T-helper 1 cell treated with Interleukin-12 subunit alpha and Interleukin-12 subunit beta and Interleukin-4 antibody, amounts not matched to agents 30 μg/mL and 1 μg/mL, for 36 hours (primary cell): ENCODE data around the gene ZNF48.

Experiments used
- H3K27ac Mint-ChIP-seq: one replicate; pipeline ENCODE4 v1.8.0; 2021; ENCODE audit warnings: mild to moderate bottlenecking, mixed read lengths
- H3K27me3 Mint-ChIP-seq: one replicate; pipeline ENCODE4 v1.8.0; 2021; ENCODE audit warnings: low read depth, mixed read lengths
- H3K36me3 Mint-ChIP-seq: one replicate; pipeline ENCODE4 v1.8.0; 2021; ENCODE audit warnings: low read depth, mixed read lengths
- H3K4me1 Mint-ChIP-seq: one replicate; pipeline ENCODE4 v1.8.0; 2021; ENCODE audit warnings: low read depth, mixed read lengths
- H3K4me3 Mint-ChIP-seq: one replicate; pipeline ENCODE4 v1.8.0; 2021; ENCODE audit warnings: mild to moderate bottlenecking, moderate library complexity, mixed read lengths
- H3K9me3 Mint-ChIP-seq: one replicate; pipeline ENCODE4 v1.8.0; 2021; ENCODE audit warnings: mixed read lengths

Gene ZNF48

DNA sequence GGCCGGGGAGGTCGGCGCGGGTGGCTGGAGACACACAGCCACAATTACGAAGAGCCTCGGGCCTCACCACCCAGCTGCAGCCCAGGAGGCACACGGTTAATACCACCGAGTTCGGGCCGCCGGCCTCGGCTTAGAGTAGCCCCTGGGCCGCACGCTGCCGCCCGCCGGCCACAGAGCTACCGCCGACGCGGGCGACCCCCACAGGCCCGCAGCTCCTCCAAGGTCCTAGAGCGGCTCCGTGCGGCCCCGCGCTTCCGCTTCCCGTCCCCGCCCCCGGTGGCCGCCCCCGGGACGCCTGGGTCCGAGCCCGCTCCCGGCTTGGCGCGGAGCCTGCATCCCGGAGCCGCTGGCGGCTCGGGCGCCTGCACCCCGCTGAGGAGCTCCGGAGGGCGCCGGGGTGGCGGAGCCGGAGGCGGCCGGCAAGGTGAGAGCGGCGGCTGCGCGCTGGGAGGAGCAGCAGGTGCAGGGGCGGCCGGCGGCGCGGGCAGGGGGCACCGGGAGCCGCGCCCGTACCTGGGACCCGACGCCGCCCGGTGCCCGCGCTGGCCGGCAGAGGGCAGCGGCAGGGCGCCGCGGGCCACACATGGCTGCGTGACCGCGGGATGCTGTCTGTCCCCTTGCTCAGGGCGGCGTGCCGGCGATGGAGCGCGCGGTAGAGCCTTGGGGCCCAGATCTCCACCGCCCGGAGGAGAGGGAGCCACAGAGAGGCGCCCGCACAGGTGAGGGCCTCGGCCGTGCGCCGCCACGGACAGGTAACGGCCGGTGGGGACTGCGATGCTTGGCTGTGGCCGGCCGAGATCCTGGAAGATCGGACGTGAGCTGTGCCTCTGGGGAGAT, at the start of gene ZNF48:
Gene ZNF48, plus strand, starts transcription at position 266 of the 837 bp plus-strand sequence. Its CDS starts 375 bp downstream, at position 641.
- Mint-ChIP-seq H3K27ac (peak within 1 kb of the TSS; percentile 74), H3K4me3 (peak within 1 kb of the TSS; percentile 90), H3K27me3 (no peaks in the 10 kb centered on the region), H3K4me1 (peaks cover 28% of the 10 kb centered on the region), H3K9me3 (no peaks in the 10 kb centered on the region), H3K36me3 (peaks cover 14% of the 10 kb centered on the region)

DNA sequence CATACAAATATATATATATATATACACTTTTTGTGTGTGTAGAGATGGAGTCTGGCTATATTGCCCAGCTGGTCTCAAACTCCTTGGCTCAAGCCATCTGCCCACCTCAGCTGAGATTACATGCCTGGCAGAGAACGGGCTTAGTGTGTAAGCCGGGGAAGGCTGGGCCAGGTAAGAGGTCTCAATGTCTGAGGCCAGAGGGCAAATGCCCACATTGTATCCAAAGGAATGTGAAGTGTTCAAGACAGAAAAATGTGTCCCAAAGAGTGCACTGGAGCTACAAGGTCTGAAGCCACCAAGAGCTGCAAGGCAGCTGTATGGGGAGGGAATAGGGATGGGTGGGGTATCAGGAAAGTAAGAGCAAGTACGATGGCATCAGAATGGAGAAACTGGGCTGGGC, 48.9 kb upstream of the ZNF48 start:
- Mint-ChIP-seq H3K4me3 (no peak overlapping the region), H3K36me3 (peaks cover 8% of the 10 kb centered on the region), H3K27me3 (no peaks in the 10 kb centered on the region), H3K4me1 (peaks cover 5% of the 10 kb centered on the region), H3K27ac (no peak overlapping the region), H3K9me3 (no peaks in the 10 kb centered on the region)

DNA sequence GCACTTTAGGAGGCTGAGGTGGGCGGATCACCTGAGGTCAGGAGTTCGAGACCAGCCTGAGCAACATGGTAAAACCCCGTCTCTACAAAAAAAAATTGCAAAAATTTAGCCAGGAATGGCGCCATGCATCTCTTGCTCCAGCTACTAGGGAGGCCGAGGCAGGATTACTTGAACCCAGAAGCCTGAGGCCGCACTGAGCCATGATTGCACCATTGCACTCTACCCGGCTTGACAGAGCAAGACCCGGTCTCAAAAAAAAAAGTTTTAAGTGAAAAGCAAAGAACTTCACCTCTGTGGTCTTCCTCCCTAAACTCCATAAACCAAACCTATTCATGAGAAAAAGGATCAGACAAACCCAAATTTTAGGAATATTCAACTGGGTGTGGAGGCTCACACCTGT, 47.1 kb upstream of the ZNF48 start:
- no peaks in the 10 kb centered on the region for H3K9me3 Mint-ChIP-seq
- H3K27me3 Mint-ChIP-seq = no peaks in the 10 kb centered on the region
- H3K4me3 Mint-ChIP-seq = no peak overlapping the region
- H3K36me3 Mint-ChIP-seq = peaks cover 22% of the 10 kb centered on the region
- peaks cover 6% of the 10 kb centered on the region for H3K4me1 Mint-ChIP-seq
- H3K27ac Mint-ChIP-seq = no peak overlapping the region

DNA sequence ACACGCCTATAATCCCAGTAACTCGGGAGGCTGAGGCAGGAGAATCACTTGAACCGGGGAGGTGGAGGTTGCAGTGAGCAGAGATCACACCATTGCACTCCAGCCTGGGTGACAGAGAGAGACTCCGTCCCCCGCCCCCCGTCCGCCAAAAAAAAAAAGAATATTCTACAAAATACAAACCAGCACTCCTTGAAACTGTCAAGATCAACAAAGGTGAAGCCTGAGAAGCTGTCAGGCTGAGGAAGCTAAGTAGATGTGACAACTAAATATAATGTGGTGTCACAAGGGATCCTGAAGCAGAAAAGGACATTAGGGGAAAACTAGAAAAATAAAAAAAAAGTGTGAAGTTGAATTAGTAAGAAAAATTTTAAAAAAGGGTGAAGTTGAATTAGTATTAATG, 46.3 kb upstream of the ZNF48 start:
- Mint-ChIP-seq H3K27ac (no peak overlapping the region), H3K36me3 (peaks cover 25% of the 10 kb centered on the region), H3K9me3 (no peaks in the 10 kb centered on the region), H3K27me3 (no peaks in the 10 kb centered on the region), H3K4me1 (peaks cover 10% of the 10 kb centered on the region), H3K4me3 (no peak overlapping the region)

DNA sequence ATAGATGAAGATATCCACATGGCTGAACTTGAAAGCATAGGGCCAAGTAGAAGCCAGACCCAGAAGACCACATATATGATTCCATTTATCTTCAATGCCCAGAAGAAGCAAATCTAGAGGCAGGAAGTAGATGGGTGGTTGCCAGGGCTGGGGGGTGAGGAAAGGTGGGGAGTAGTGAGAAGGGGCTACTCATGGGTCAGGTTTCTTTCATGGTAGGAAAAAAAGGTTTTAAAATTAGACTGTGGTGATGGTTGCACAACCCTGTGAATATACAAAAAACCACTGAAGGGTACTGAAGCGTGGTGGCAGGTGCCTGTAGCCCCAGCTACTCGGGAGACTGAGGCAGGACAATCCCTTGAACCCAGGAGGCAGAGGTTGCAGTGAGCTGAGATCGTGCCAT, 45.5 kb upstream of the ZNF48 start:
- Mint-ChIP-seq H3K27ac (peak overlapping the region; percentile 49), H3K9me3 (no peaks in the 10 kb centered on the region), H3K27me3 (no peaks in the 10 kb centered on the region), H3K4me1 (peaks cover 15% of the 10 kb centered on the region), H3K4me3 (no peak overlapping the region), H3K36me3 (peaks cover 28% of the 10 kb centered on the region)

DNA sequence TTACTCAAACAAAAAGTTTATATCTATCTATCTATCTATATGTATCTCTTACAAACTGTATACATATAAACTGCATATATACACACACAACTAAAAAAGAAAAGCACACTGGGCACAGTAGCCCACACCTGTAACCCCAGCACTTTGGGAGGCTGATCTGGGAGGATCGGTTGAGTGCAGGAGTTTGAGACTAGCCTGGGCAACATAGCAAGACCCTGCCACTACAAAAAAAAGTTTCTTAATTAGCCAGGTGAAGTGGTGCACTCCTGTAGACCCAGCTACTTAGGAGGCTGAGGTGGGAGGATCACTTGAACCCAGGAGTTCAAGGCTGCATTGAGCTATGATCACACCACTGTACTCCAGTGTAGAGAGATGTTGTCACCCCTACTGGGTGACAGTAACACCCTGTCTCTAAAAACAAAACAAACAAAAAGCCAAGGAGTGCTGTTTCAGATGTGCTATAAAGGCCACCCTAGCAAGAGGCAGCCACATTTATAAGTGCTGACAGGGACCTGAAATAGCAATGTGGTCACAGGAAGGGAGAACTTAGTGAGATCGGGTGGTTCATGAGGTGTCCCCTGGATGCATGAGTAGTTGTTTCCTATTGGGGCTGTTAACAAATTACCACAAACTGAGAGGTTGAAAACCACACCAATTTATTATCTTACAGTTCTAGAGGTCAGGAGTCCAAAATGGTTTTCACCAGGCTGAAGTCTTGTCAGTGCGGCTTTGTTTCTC, 44.9 kb upstream of the ZNF48 start:
- peaks cover 18% of the 10 kb centered on the region for H3K4me1 Mint-ChIP-seq
- peaks cover 33% of the 10 kb centered on the region for H3K36me3 Mint-ChIP-seq
- no peaks in the 10 kb centered on the region for H3K27me3 Mint-ChIP-seq
- no peak overlapping the region for H3K4me3 Mint-ChIP-seq
- peak overlapping the region; percentile 57 for H3K27ac Mint-ChIP-seq
- no peaks in the 10 kb centered on the region for H3K9me3 Mint-ChIP-seq

DNA sequence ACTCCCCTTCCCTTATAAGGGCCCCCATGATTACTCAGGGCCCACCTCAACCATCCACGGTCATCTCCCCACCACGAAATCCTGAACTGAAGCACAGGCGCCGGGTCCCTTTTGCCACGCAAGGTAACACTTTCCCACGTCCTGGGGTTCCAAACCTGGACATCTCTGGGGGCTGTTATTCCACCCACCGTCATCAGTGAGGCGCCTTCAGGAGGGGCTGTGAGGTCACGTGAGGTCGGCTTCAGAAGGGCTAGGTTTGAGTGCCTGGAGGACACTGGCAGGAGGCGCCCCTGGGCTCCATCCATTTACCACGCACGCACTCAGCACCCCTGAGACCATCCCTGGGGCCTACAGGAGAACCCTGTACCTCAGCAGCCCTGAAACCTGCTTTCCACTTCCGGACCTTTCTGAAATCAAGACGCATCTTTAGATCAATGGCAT, 44.2 kb upstream of the ZNF48 start:
- peaks cover 21% of the 10 kb centered on the region for H3K4me1 Mint-ChIP-seq
- no peaks in the 10 kb centered on the region for H3K9me3 Mint-ChIP-seq
- H3K36me3 Mint-ChIP-seq = peaks cover 33% of the 10 kb centered on the region
- no peak overlapping the region for H3K4me3 Mint-ChIP-seq
- no peak overlapping the region for H3K27ac Mint-ChIP-seq
- H3K27me3 Mint-ChIP-seq = no peaks in the 10 kb centered on the region

DNA sequence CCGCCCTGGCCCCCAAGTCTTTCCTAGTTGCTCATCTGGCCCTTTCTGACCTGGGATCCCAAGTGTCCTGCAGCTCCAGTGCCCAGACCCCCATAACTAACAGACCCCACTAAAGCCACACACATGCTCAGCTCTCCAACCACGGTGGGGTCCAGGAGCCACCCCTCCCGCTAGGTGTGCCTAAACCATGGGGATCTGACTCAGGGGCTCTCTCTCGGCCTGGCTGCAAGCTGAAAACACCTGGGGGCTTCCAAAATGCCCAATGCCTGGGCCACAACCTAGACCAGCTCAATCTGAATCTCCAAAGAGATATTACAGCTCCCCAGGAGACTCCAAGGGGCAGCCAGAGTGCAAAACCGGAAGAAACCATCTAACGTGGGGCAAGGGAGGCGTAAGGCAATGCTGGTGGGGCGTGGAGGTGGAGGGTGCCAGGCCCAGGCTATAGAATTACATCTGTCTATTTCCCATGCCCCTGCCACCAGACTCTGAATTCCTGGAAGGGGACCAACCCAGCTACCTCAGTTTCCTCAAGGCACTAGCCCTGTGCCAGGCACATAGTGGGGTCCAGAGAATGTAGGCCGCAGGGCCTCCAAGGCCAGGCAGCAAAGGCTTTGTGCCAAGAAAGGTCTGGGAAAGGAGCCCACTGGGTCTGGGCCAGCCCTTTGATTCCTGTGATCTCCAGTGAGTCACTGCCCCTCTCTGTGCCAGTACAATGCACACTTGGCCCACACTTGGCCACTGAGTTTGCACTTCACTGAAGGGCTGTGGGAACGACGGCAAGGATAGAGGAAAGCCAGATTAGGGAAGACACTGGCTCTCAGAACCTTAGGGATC, 43.4 kb upstream of the ZNF48 start:
- Mint-ChIP-seq H3K36me3 (peaks cover 38% of the 10 kb centered on the region), H3K27me3 (no peaks in the 10 kb centered on the region), H3K27ac (no peak overlapping the region), H3K9me3 (no peaks in the 10 kb centered on the region), H3K4me1 (peaks cover 24% of the 10 kb centered on the region), H3K4me3 (no peak overlapping the region)

DNA sequence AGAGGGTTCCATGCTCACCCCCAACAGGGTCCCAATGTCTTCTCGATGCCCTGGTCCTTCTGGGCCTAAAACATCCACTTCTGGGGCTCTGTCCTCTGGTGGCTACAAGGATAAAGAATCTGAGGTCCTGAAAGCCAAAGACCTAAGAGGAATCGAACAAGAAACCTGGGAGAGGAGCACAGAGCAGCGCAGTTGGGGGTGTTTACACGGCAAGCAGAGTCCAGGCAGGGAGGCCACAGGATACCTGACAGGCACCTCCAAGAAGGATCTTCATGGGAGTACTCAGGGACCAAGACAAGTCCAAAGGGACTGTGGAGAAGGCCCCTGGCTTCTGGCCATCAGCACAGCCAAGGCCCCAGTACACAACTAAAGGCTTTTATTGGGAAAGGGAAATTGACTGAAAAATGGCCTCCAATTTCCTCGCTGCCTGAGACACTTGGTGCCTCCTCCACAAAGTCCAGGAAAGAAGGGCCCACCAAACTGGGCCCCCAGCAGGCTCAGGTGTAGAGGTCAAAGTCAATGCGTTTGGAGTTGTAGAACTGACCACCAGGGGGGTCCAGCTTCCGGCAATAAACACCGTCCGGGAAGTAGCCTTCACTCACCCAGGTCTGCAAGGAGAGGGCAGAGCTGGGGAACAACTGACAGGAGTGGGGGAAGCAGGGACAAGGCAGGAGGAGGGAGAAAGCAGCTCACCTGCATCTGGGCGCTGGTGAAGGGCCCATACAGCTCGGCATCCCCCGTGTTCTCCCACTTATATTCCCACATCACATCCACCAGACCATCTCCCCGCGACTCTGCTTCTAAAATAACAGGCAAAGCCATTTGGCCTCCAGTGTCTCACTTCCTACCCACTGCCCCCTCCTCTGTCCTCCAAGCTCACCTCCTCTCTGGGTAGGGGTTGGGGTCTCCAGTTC, 42.5 kb upstream of the ZNF48 start:
- no peaks in the 10 kb centered on the region for H3K27me3 Mint-ChIP-seq
- no peaks in the 10 kb centered on the region for H3K9me3 Mint-ChIP-seq
- H3K36me3 Mint-ChIP-seq = peaks cover 44% of the 10 kb centered on the region
- H3K4me1 Mint-ChIP-seq = peaks cover 27% of the 10 kb centered on the region
- peak overlapping the region; percentile 28 for H3K4me3 Mint-ChIP-seq
- no peak overlapping the region for H3K27ac Mint-ChIP-seq

DNA sequence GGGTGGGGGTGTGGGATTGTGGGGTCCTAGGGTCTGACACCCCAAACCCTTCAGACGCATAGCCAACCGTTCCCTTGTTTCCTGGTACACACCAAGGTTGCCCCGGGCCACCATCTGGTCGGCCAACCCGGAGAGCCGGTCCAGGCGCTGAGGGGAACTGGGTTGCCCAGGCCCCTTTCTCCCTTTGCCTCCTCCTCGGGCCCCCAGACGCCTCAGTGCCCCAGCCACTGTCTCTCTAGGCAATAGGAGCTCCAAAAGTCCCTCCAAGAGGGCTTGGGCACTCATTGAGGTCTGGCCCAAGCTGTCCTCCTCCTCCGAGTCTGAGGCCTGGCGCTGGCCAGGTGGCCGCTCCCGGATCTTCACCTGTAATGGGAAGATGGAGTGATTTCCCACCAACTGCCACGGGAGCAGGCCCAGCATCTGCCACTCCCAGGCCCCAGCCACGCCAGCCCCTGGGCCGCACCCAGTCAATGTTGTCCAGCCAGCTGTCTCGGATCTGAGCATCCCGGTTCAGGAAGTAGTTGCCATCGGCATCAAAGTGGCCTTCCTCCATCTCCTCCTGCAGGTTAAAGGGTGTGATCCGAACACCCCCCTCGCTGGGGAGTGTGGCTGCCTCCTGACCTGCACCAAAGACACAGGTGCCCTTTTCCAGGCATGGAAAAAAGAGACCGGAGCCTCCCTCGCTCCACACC, 41.6 kb upstream of the ZNF48 start:
- H3K4me1 Mint-ChIP-seq = peaks cover 27% of the 10 kb centered on the region
- H3K4me3 Mint-ChIP-seq = peak overlapping the region; percentile 95
- H3K27ac Mint-ChIP-seq = no peak overlapping the region

DNA sequence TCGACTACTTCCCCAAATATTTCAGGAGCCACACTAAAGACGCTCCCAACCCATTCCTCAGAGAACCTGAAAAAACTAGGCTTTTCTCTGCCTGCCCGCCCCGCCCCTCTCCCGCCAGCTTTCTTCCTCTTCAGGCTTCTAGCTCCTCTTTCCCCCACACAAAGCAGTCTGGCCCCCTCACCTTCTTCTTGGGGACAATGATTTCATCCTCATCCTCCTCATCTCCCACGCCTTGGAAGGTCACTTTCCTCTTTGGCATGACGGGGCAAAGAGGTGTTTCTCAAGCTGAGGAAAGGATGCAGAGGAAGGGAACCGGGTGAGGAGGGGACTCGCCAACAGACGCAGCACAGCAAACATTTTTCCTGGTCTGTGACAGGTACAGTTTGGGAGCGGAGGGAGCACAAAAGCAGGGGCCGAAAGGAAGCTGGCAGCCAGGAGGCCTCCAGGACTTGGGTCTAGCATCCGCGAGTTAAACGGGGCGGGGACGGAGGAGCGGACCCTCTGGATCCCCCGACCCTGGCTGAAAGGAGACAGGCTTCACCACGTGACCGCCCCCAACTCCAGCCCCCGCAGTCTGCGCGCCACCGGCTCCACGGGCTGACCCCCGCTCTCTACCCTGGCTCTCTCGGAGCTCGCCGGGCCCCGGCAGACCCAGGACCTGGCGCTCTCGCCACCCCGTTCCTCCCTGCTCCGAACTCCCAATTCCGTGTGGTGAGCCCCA, 40.6 kb upstream of the ZNF48 start:
- Mint-ChIP-seq H3K36me3 (peaks cover 44% of the 10 kb centered on the region), H3K9me3 (no peaks in the 10 kb centered on the region), H3K27me3 (no peaks in the 10 kb centered on the region), H3K4me3 (peak overlapping the region; percentile 95), H3K4me1 (peaks cover 27% of the 10 kb centered on the region), H3K27ac (peak overlapping the region; percentile 92)

More for the DNA sequence above, 41.6 kb upstream of the ZNF48 start:
- Mint-ChIP-seq H3K27me3 (no peaks in the 10 kb centered on the region), H3K9me3 (no peaks in the 10 kb centered on the region), H3K36me3 (peaks cover 46% of the 10 kb centered on the region)

DNA sequence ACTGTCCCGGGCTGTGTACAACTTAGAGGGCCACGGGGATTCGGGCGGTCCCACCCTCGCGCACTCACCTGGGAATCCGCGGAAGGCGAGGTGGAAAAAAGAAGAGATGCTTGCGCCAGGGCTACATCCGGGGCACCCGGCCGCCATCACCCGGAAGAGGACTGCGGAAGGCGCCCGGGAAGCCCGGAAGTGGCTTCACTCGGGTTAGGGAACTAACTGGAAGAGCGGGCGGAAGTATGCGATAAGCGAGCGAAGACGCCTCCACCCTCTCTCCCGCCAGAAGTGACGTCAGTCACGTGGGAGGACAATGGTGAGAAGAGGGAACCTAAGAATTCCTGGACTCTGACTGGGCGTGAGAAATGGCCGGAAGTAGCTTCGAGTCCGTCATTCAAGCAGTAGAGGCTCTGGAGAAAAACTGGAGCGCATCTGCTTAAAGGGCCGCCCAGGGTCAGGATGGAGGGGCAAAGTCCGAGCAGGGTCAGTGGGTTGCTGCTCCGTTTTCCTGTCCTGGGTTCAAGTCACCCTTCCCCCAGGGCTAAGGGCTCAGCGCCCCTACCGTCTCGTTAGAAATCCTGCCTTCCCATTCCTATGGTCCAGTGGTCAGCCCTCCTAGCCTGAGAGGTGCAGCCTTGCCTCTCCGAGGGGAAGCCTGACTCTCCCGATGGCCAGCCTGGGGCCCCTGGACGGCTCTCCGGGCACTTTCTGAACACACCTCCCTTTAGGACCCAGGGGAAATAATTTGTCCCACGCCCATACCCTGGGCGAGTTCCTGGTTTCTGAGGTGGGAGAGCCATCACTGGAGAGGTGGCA, 39.9 kb upstream of the ZNF48 start, which contains the start of gene CD2BP2:
Gene CD2BP2, minus strand, starts transcription at position 165 of the 810 bp plus-strand sequence. CDS start 627 bp downstream, outside the sequence.
- Mint-ChIP-seq H3K36me3 (peaks cover 44% of the 10 kb centered on the region), H3K9me3 (no peaks in the 10 kb centered on the region), H3K27ac (peak within 1 kb of the TSS; percentile 92), H3K27me3 (no peaks in the 10 kb centered on the region), H3K4me3 (peak within 1 kb of the TSS; percentile 95), H3K4me1 (peaks cover 28% of the 10 kb centered on the region)
